Natural killer cell (primary cell): ENCODE data around the gene RNU5D-1. TPM values are rescaled to one million over a fixed set of nuclear protein-coding genes. Genes with fewer than 3 reads are reported as not detected.

ENCODE experiments used
- ATAC-seq, 3 donors: fragments of 150-1000 bp in 2 of 3; fragments of 200-7000 bp in 1 of 3; cut with Tn5 transposase; 1 replicate in 1 of 3; 2 replicates in 2 of 3; pipeline ENCODE4 v1.10.0; 2021; ENCODE audit warnings: mild to moderate bottlenecking in 2 of 3, moderate library complexity in 2 of 3
- DNase-seq, 2 donors: peaks; one replicate each; pipeline versions ENCODE4 v3.0.0 to v3.0.0-alpha.2; 2013 to 2021; ENCODE audit warnings: mixed read lengths in 1 of 2
- H3K27ac ChIP-seq: one replicate; pipeline ENCODE4 v1.5.1; 2013; ENCODE audit warnings: mild to moderate bottlenecking, low read length
- H3K27me3 ChIP-seq: one replicate; pipeline ENCODE4 v1.6.1; 2013; ENCODE audit warnings: low read length; ENCODE audit not compliant: control insufficient read depth, insufficient read depth
- H3K36me3 ChIP-seq: one replicate; pipeline ENCODE4 v1.6.1; 2013; ENCODE audit warnings: low read length; ENCODE audit not compliant: control insufficient read depth, insufficient read depth
- H3K4me1 ChIP-seq: one replicate; pipeline ENCODE4 v1.6.1; 2013; ENCODE audit warnings: low read length; ENCODE audit not compliant: control insufficient read depth, insufficient read depth
- H3K4me3 ChIP-seq: one replicate; pipeline ENCODE4 v1.5.1; 2013; ENCODE audit warnings: low read length
- H3K9me3 ChIP-seq: one replicate; pipeline ENCODE4 v1.6.1; 2013; ENCODE audit warnings: low read length; ENCODE audit not compliant: control insufficient read depth, insufficient read depth
- H3K27ac Mint-ChIP-seq, 2 donors: one replicate each; pipeline ENCODE4 v1.8.0; 2022; ENCODE audit warnings: mild to moderate bottlenecking in 2 of 2, mixed read lengths in 2 of 2, moderate library complexity in 1 of 2
- H3K27me3 Mint-ChIP-seq, 2 donors: one replicate each; pipeline ENCODE4 v1.8.0; 2022; ENCODE audit warnings: low read depth in 2 of 2, mixed read lengths in 2 of 2
- H3K36me3 Mint-ChIP-seq: one replicate; pipeline ENCODE4 v1.8.0; 2022; ENCODE audit warnings: mixed read lengths
- H3K4me1 Mint-ChIP-seq, 2 donors: one replicate each; pipeline ENCODE4 v1.8.0; 2022; ENCODE audit warnings: mixed read lengths in 2 of 2
- H3K4me3 Mint-ChIP-seq: one replicate; pipeline ENCODE4 v1.8.0; 2022; ENCODE audit warnings: mild to moderate bottlenecking, moderate library complexity, mixed read lengths
- H3K9me3 Mint-ChIP-seq, 2 donors: one replicate each; pipeline ENCODE4 v1.8.0; 2022; ENCODE audit warnings: mixed read lengths in 2 of 2
- WGBS: methylation state at CpG from one replicate; pipeline ENCODE4 v1.1.7; 2013; ENCODE audit warnings: missing lambda C conversion rate; ENCODE audit not compliant: insufficient coverage; 5-methylcytosine and 5-hydroxymethylcytosine counted together
- intact Hi-C: fragments of 100-400 bp; cut with micrococcal nuclease; formaldehyde crosslinking; loops from one replicate; pipeline ENCODE4 v1.14.2; 2022
- total RNA-seq, 4 donors: library from RNA; stranded (reverse); fragments of 120-200 nt in 1 of 4; gene quantifications; one replicate each; pipeline versions ENCODE4 v1.2.3 to v1.2.4, GENCODE V29; 2013 to 2022
- TF ChIP-seq, protein P1 (sequence below): fragments of 200-600 bp; IDR thresholded peaks from one replicate; pipeline ENCODE4 v1.8.0; 2022; ENCODE audit warnings: antibody characterized with exemption

Gene RNU5D-1
- total RNA-seq, 3 donors from 2014 or later (not counting 1 experiment from before 2014, with no cell fraction given): not detected

- no peaks in the 10 kb centered on the region for H3K9me3 Mint-ChIP-seq
- H3K27ac Mint-ChIP-seq: peak overlapping the region; percentile 27 to 48
- Histone ChIP-seq H3K27ac (peak overlapping the region; percentile 15), H3K9me3 (no peaks in the 10 kb centered on the region), H3K27me3 (no peaks in the 10 kb centered on the region), H3K36me3 (no peaks in the 10 kb centered on the region), H3K4me3 (no peak overlapping the region), H3K4me1 (peaks cover 14% of the 10 kb centered on the region)
- 2% methylated on average over 9 of the region's 9 CpGs for WGBS
- peaks cover 0 to 5% of the 10 kb centered on the region in 2 donors for H3K27me3 Mint-ChIP-seq
- H3K36me3 Mint-ChIP-seq: no peaks in the 10 kb centered on the region
- H3K4me1 Mint-ChIP-seq: peaks cover 26 to 30% of the 10 kb centered on the region in 2 donors
- intact Hi-C loops: loop anchor here (2.0 to 5.0 kb wide), 2 partner anchors 16 to 587 kb away; partner anchors contain the start of gene RNU5D-1
- ATAC-seq (peak; percentile 92 to 98 (median 95)), DNase-seq (peak; percentile 53 to 90)
- TF ChIP-seq, protein P1, sequence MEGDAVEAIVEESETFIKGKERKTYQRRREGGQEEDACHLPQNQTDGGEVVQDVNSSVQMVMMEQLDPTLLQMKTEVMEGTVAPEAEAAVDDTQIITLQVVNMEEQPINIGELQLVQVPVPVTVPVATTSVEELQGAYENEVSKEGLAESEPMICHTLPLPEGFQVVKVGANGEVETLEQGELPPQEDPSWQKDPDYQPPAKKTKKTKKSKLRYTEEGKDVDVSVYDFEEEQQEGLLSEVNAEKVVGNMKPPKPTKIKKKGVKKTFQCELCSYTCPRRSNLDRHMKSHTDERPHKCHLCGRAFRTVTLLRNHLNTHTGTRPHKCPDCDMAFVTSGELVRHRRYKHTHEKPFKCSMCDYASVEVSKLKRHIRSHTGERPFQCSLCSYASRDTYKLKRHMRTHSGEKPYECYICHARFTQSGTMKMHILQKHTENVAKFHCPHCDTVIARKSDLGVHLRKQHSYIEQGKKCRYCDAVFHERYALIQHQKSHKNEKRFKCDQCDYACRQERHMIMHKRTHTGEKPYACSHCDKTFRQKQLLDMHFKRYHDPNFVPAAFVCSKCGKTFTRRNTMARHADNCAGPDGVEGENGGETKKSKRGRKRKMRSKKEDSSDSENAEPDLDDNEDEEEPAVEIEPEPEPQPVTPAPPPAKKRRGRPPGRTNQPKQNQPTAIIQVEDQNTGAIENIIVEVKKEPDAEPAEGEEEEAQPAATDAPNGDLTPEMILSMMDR: peak; percentile 90
- peak overlapping the region; percentile 64 for H3K4me3 Mint-ChIP-seq
Observed at GRCh38 chr1:44714944-44715571, 15.9 kb downstream of the RNU5D-1 start.

DNA sequence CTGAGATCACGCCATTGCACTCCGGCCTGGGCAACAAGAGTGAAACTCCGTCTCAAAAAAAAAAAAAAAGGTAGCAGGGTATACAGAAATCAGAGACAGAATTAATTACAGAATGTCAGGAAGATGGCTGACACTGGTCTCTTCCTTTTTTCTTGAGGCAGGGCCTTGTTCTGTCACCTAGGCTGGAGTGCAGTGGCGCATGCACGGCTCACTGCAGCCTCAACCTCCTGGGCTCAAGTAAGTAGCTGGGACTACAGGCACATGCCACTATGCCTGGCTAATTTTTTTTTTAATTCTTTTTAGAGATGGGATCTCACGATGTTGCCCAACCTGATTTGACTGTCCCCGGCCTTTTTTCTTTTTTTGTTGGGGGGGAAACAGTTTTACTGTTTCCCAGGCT is 16.4 kb downstream of the RNU5D-1 start:
- H3K36me3 ChIP-seq: no peaks in the 10 kb centered on the region
- Mint-ChIP-seq H3K9me3 (no peaks in the 10 kb centered on the region), H3K27ac (peak overlapping the region in 1 of 2 donors; percentile 48), H3K4me1 (peaks cover 26 to 30% of the 10 kb centered on the region in 2 donors), H3K36me3 (no peaks in the 10 kb centered on the region), H3K4me3 (no peak overlapping the region), H3K27me3 (peaks cover 0 to 5% of the 10 kb centered on the region in 2 donors)
- peaks cover 14% of the 10 kb centered on the region for H3K4me1 ChIP-seq
- no peaks in the 10 kb centered on the region for H3K27me3 ChIP-seq
- TF ChIP-seq, protein P1: no peak
- no peaks in the 10 kb centered on the region for H3K9me3 ChIP-seq
- intact Hi-C loops: loop anchor here (2.0 kb wide), 1 partner anchor 16 kb away; the partner anchor contains the start of gene RNU5D-1
- no peak for DNase-seq
- H3K27ac ChIP-seq: no peak overlapping the region
- peak in 1 of 3 donors; percentile 22 for ATAC-seq
- 74% methylated on average over 7 of the region's 7 CpGs for WGBS
- no peak overlapping the region for H3K4me3 ChIP-seq

DNA sequence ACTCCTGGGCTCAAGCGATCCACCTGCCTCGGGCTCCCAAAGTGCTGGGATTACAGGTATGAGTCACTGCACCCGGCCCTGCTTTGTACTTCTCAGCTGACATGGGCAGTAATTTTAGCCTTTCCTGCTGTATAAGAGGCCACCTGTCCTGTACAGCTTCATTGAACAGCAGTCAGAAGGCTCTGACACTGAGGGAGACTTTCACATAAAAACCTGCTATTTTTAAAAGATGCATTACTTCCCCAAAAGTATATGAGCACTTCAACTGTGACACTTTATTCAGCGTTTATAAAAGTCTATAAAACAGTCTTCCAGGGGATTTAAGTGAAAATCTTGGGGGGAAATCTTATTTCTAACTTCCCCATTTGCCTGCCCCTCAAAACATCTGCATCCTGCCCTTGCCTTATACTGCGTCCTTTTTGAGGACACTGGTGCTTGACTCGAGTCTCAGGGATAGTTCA is 17.6 kb downstream of the RNU5D-1 start:
- peaks cover 0 to 10% of the 10 kb centered on the region in 2 donors for H3K27me3 Mint-ChIP-seq
- Histone ChIP-seq H3K4me3 (no peak overlapping the region), H3K27ac (peak overlapping the region; percentile 42), H3K36me3 (no peaks in the 10 kb centered on the region), H3K27me3 (no peaks in the 10 kb centered on the region), H3K4me1 (peaks cover 16% of the 10 kb centered on the region), H3K9me3 (no peaks in the 10 kb centered on the region)
- DNase-seq (no peak), ATAC-seq (no peak)
- TF ChIP-seq, protein P1: no peak
- intact Hi-C loops: no loop called here
- no peaks in the 10 kb centered on the region for H3K9me3 Mint-ChIP-seq
- 25% methylated on average over 6 of the region's 6 CpGs for WGBS
- no peak overlapping the region for H3K4me3 Mint-ChIP-seq
- H3K36me3 Mint-ChIP-seq: no peaks in the 10 kb centered on the region
- no peak overlapping the region for H3K27ac Mint-ChIP-seq
- H3K4me1 Mint-ChIP-seq: peaks cover 26 to 30% of the 10 kb centered on the region in 2 donors
